ENCODE data around the gene ZRSR2.
"Not testable (repeated sequence)": the region's sequence is repeated elsewhere in the genome, so short reads cannot be mapped to it uniquely, and the experiment has no call there.

ZRSR2 gene

GRCh38 chrX:15789979-15790768 lies at the start of gene ZRSR2:
Gene ZRSR2, plus strand, starts transcription at chrX:15790484. Its CDS starts 12 bp downstream, at chrX:15790496.
- DNase-seq = peak; percentile 52 to 81

GRCh38 chrX:15744181-15744867 lies 46.0 kb upstream of the ZRSR2 start:
- DNase-seq = no peak

- no peak for DNase-seq
Observed at GRCh38 chrX:15745179-15745578, 45.1 kb upstream of the ZRSR2 start.

- not testable (repeated sequence) for DNase-seq
Observed at GRCh38 chrX:15746651-15747050, 43.6 kb upstream of the ZRSR2 start.

- no peak for DNase-seq
Observed at GRCh38 chrX:15747626-15748173, 42.6 kb upstream of the ZRSR2 start.

- peak in 1 of 2 experiments; percentile 21 for DNase-seq
Observed at GRCh38 chrX:15748841-15749240, 41.4 kb upstream of the ZRSR2 start.

GRCh38 chrX:15749642-15750610 lies 40.4 kb upstream of the ZRSR2 start:
- no peak for DNase-seq

GRCh38 chrX:15750611-15751154 lies 39.6 kb upstream of the ZRSR2 start:
- DNase-seq = no peak

- DNase-seq = no peak
Observed at GRCh38 chrX:15751155-15751819, 39.0 kb upstream of the ZRSR2 start.

- DNase-seq = no peak
Observed at GRCh38 chrX:15755091-15755490, 35.2 kb upstream of the ZRSR2 start.

- no peak for DNase-seq
Observed at GRCh38 chrX:15758140-15758539, 32.1 kb upstream of the ZRSR2 start.

- not testable (repeated sequence) for DNase-seq
Observed at GRCh38 chrX:15759886-15760285, 30.4 kb upstream of the ZRSR2 start.

- DNase-seq = peak in 1 of 2 experiments; percentile 48
Observed at GRCh38 chrX:15761564-15762191, 28.6 kb upstream of the ZRSR2 start.

- DNase-seq = no peak
Observed at GRCh38 chrX:15769300-15769954, 20.9 kb upstream of the ZRSR2 start.

GRCh38 chrX:15781961-15782699 lies 8.2 kb upstream of the ZRSR2 start:
- no peak for DNase-seq

GRCh38 chrX:15785176-15785750 lies 5.0 kb upstream of the ZRSR2 start:
- DNase-seq = no peak

- DNase-seq = no peak
Observed at GRCh38 chrX:15786915-15787314, 3.4 kb upstream of the ZRSR2 start.

GRCh38 chrX:15790769-15791290 lies 546 bp downstream of the ZRSR2 start:
- no peak for DNase-seq

- DNase-seq = no peak
Observed at GRCh38 chrX:15797707-15798106, 7.4 kb downstream of the ZRSR2 start.
